ENCODE data around the gene GPC6. TPM values are rescaled to one million over a fixed set of nuclear protein-coding genes. Genes with fewer than 3 reads are reported as not detected.

The GPC6 gene
- total RNA-seq, 1 donor from 2014 or later = not detected

DNA sequence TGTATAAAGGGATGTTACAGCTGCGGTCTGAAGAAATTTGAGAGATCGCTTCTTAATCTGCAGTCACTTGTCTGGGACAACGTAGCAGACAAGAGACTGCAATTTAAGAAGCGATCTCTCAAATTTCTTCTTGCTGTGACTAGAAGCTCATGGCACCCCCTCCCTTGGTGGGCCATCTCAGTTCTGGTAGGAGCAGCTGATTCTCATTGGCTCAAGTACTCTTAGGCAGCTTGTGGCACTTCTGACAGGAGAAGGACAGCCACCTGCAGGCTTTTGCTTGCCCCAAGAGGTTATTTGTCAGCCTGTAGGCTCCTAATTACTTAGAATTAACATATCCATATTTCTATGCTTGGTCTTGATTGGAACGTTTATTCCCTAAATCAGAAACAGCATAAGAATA, 749.9 kb downstream of the GPC6 start:
- no peak overlapping the region for H3K27ac Mint-ChIP-seq
- no peaks in the 10 kb centered on the region for H3K36me3 Mint-ChIP-seq (ENCODE audit: low read depth)
- DNase-seq (ENCODE audit: low spot score) = no peak
- H3K4me3 Mint-ChIP-seq = no peak overlapping the region
- intact Hi-C loops (cut with micrococcal nuclease) = no loop called here
- no peaks in the 10 kb centered on the region for H3K4me1 Mint-ChIP-seq (ENCODE audit: low read depth)
- H3K27me3 Mint-ChIP-seq (ENCODE audit: insufficient read depth) = no peaks in the 10 kb centered on the region
- H3K9me3 Mint-ChIP-seq = no peaks in the 10 kb centered on the region

DNA sequence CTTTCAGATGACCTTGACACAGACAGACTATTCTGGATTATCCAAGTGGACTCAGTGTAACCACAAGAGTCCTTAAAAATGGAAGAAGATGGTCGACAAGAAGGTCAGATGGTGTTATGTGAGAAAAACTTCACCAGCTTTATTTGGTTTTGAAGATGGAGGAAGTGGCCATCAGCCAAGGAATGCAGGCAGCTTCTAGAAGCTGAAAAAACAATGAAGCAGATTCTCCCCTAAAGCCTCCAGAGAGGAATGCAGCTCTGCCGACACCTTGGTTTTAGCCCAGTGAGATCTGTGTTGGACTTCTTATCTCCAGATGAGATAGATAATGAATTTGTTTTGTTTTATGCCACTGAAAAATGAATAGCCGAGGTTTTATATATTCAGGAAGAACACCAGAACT, 751.4 kb downstream of the GPC6 start:
- Mint-ChIP-seq H3K4me3 (no peak overlapping the region), H3K27ac (no peak overlapping the region), H3K36me3 (ENCODE audit: low read depth) (no peaks in the 10 kb centered on the region), H3K27me3 (ENCODE audit: insufficient read depth) (no peaks in the 10 kb centered on the region), H3K9me3 (no peaks in the 10 kb centered on the region), H3K4me1 (ENCODE audit: low read depth) (no peaks in the 10 kb centered on the region)
- DNase-seq (ENCODE audit: low spot score) = no peak
- intact Hi-C loops (cut with micrococcal nuclease) = no loop called here

DNA sequence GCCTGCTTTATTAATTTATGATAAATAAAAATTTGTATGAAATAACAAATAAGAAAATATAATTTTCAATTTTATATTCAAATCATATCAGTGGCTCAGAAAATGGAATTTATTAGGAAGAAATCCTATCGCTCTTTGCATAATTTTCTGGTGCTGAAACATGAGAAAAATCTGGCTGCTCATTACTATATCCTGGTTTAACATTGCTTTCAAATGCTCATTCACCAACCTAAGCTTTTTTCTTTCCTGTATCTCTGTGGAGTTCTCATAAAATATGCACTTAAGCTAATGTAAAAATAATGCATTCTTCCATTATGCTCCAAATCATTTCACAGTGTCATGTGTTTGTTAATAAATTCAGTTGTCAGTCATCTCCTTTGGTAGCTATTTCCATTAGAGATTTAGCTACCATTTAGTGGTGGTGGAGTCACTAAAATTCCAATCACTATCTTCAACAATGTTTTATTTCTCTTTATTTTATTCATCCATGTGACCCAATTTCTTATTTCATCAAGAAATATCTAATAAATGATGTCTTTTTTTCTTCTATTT, 754.9 kb downstream of the GPC6 start:
- Mint-ChIP-seq H3K4me3 (no peak overlapping the region), H3K27ac (no peak overlapping the region), H3K27me3 (ENCODE audit: insufficient read depth) (no peaks in the 10 kb centered on the region), H3K36me3 (ENCODE audit: low read depth) (no peaks in the 10 kb centered on the region), H3K4me1 (ENCODE audit: low read depth) (no peaks in the 10 kb centered on the region), H3K9me3 (no peaks in the 10 kb centered on the region)
- no peak for DNase-seq (ENCODE audit: low spot score)
- intact Hi-C loops (cut with micrococcal nuclease) = no loop called here

- no peak for DNase-seq (ENCODE audit: low spot score)
- Mint-ChIP-seq H3K4me3 (no peak overlapping the region), H3K4me1 (ENCODE audit: low read depth) (no peaks in the 10 kb centered on the region), H3K27ac (no peak overlapping the region), H3K9me3 (no peaks in the 10 kb centered on the region), H3K36me3 (ENCODE audit: low read depth) (no peaks in the 10 kb centered on the region), H3K27me3 (ENCODE audit: insufficient read depth) (no peaks in the 10 kb centered on the region)
- intact Hi-C loops (cut with micrococcal nuclease) = no loop called here
Measured at GRCh38 chr13:93982179-93982918, 755.7 kb downstream of the GPC6 start.

GRCh38 chr13:93984052-93984451, 757.4 kb downstream of the GPC6 start:
- Mint-ChIP-seq H3K4me3 (no peak overlapping the region), H3K9me3 (no peaks in the 10 kb centered on the region), H3K4me1 (ENCODE audit: low read depth) (no peaks in the 10 kb centered on the region), H3K27ac (no peak overlapping the region), H3K27me3 (ENCODE audit: insufficient read depth) (peaks cover 2% of the 10 kb centered on the region), H3K36me3 (ENCODE audit: low read depth) (no peaks in the 10 kb centered on the region)
- DNase-seq (ENCODE audit: low spot score) = no peak
- intact Hi-C loops (cut with micrococcal nuclease) = no loop called here

DNA sequence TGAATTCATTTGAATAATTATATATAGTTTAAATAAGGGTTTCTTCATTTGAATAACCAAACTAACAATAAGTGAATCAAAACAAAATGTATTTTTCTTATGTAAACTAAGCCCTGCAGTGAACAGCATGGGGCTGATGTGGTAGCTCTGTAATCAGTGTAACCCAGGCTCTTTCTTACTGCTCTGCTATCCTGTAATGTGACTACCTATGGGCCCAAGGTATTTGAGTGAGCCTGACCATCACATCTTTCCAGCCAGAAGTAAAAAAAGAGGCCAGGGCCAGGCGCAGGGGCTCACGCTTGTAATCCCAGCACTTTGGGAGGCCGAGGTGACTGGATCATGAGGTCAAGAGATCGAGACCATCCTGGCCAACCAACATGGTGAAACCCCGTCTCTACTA, 758.3 kb downstream of the GPC6 start:
- no peaks in the 10 kb centered on the region for H3K4me1 Mint-ChIP-seq (ENCODE audit: low read depth)
- peaks cover 2% of the 10 kb centered on the region for H3K27me3 Mint-ChIP-seq (ENCODE audit: insufficient read depth)
- intact Hi-C loops (cut with micrococcal nuclease) = no loop called here
- no peak for DNase-seq (ENCODE audit: low spot score)
- no peak overlapping the region for H3K4me3 Mint-ChIP-seq
- H3K27ac Mint-ChIP-seq = no peak overlapping the region
- H3K9me3 Mint-ChIP-seq = no peaks in the 10 kb centered on the region
- H3K36me3 Mint-ChIP-seq (ENCODE audit: low read depth) = no peaks in the 10 kb centered on the region

GRCh38 chr13:93987458-93987857, 760.9 kb downstream of the GPC6 start:
- H3K27me3 Mint-ChIP-seq (ENCODE audit: insufficient read depth) = peaks cover 2% of the 10 kb centered on the region
- H3K36me3 Mint-ChIP-seq (ENCODE audit: low read depth) = no peaks in the 10 kb centered on the region
- H3K4me3 Mint-ChIP-seq = no peak overlapping the region
- no peak overlapping the region for H3K27ac Mint-ChIP-seq
- DNase-seq (ENCODE audit: low spot score) = no peak
- H3K4me1 Mint-ChIP-seq (ENCODE audit: low read depth) = no peaks in the 10 kb centered on the region
- no peaks in the 10 kb centered on the region for H3K9me3 Mint-ChIP-seq
- intact Hi-C loops (cut with micrococcal nuclease) = no loop called here

DNA sequence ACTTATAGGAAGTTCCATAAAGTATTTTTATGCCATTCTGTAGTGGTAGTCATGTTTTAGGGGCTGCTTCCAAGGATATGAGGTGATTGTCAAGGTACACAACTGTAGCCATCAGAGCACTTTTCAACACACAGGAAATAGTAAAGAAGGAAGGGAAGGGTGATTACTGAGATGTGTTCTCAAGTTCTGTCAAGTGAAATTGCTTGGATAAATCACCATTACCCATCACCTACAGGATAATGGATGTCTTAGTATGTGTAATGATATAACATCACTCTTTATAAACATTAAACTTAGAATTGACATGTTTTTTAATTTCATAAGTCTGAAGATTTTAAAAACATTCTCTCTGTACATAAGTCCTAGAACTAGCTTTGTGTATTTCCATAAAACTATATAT, 765.0 kb downstream of the GPC6 start:
- Mint-ChIP-seq H3K4me1 (ENCODE audit: low read depth) (no peaks in the 10 kb centered on the region), H3K9me3 (no peaks in the 10 kb centered on the region), H3K27ac (no peak overlapping the region), H3K27me3 (ENCODE audit: insufficient read depth) (peaks cover 2% of the 10 kb centered on the region), H3K36me3 (ENCODE audit: low read depth) (no peaks in the 10 kb centered on the region), H3K4me3 (no peak overlapping the region)
- intact Hi-C loops (cut with micrococcal nuclease) = no loop called here
- no peak for DNase-seq (ENCODE audit: low spot score)

- Mint-ChIP-seq H3K4me1 (ENCODE audit: low read depth) (no peaks in the 10 kb centered on the region), H3K9me3 (no peaks in the 10 kb centered on the region), H3K36me3 (ENCODE audit: low read depth) (no peaks in the 10 kb centered on the region), H3K27ac (no peak overlapping the region), H3K27me3 (ENCODE audit: insufficient read depth) (no peaks in the 10 kb centered on the region), H3K4me3 (no peak overlapping the region)
- DNase-seq (ENCODE audit: low spot score) = no peak
- intact Hi-C loops (cut with micrococcal nuclease) = no loop called here
Measured at GRCh38 chr13:93996481-93996880, 769.9 kb downstream of the GPC6 start.

DNA sequence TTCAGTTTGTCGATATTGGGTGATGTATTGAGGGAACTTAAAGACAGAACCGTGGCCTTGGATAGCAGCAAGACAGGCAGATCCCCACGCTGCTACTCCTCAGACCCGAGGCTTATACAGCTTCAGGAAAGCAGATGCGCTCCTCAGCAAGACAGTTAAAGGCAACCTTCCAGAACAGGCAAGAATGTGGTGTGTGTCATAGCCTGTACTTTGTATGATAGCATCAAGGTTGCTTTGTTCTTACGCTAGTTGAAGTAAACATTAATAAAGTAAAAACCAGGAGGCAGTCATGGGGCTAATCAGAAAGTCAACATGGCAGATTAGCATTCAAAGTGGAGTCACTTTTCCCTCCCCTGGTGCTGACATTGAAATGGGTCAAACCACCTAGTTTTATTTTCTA, 779.7 kb downstream of the GPC6 start:
- H3K4me3 Mint-ChIP-seq = no peak overlapping the region
- no peaks in the 10 kb centered on the region for H3K9me3 Mint-ChIP-seq
- intact Hi-C loops (cut with micrococcal nuclease) = no loop called here
- no peaks in the 10 kb centered on the region for H3K36me3 Mint-ChIP-seq (ENCODE audit: low read depth)
- no peaks in the 10 kb centered on the region for H3K27me3 Mint-ChIP-seq (ENCODE audit: insufficient read depth)
- no peak for DNase-seq (ENCODE audit: low spot score)
- H3K4me1 Mint-ChIP-seq (ENCODE audit: low read depth) = no peaks in the 10 kb centered on the region
- no peak overlapping the region for H3K27ac Mint-ChIP-seq

- no peak for DNase-seq (ENCODE audit: low spot score)
- no peaks in the 10 kb centered on the region for H3K36me3 Mint-ChIP-seq (ENCODE audit: low read depth)
- no peaks in the 10 kb centered on the region for H3K9me3 Mint-ChIP-seq
- intact Hi-C loops (cut with micrococcal nuclease) = no loop called here
- no peak overlapping the region for H3K4me3 Mint-ChIP-seq
- no peaks in the 10 kb centered on the region for H3K27me3 Mint-ChIP-seq (ENCODE audit: insufficient read depth)
- H3K4me1 Mint-ChIP-seq (ENCODE audit: low read depth) = no peaks in the 10 kb centered on the region
- H3K27ac Mint-ChIP-seq = no peak overlapping the region
Measured at GRCh38 chr13:94007072-94007471, 780.5 kb downstream of the GPC6 start.

GRCh38 chr13:94009701-94010100, 783.1 kb downstream of the GPC6 start:
- no peaks in the 10 kb centered on the region for H3K36me3 Mint-ChIP-seq (ENCODE audit: low read depth)
- intact Hi-C loops (cut with micrococcal nuclease) = no loop called here
- no peaks in the 10 kb centered on the region for H3K9me3 Mint-ChIP-seq
- H3K27me3 Mint-ChIP-seq (ENCODE audit: insufficient read depth) = no peaks in the 10 kb centered on the region
- DNase-seq (ENCODE audit: low spot score) = no peak
- H3K4me3 Mint-ChIP-seq = no peak overlapping the region
- H3K27ac Mint-ChIP-seq = no peak overlapping the region
- H3K4me1 Mint-ChIP-seq (ENCODE audit: low read depth) = no peaks in the 10 kb centered on the region

DNA sequence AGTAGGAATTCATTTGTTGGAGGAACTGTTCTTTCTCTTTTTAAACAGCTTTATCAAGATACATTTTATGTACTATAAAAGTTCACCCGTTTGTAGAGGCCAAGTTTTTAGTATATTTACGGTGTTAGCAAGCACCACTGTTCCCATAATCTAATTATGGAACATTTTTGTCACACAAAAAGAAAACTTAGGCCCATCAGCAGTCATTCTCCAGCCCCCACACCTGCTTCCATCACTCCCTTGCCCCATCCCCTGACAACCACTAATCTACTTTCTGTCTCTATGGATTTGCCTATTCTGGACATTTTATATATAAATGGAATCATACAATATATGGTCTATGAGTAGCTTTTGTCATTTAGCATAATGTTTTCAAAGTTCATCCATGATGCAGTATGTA, 787.9 kb downstream of the GPC6 start:
- intact Hi-C loops (cut with micrococcal nuclease) = no loop called here
- H3K27ac Mint-ChIP-seq = no peak overlapping the region
- H3K36me3 Mint-ChIP-seq (ENCODE audit: low read depth) = no peaks in the 10 kb centered on the region
- no peaks in the 10 kb centered on the region for H3K9me3 Mint-ChIP-seq
- H3K27me3 Mint-ChIP-seq (ENCODE audit: insufficient read depth) = no peaks in the 10 kb centered on the region
- no peaks in the 10 kb centered on the region for H3K4me1 Mint-ChIP-seq (ENCODE audit: low read depth)
- no peak overlapping the region for H3K4me3 Mint-ChIP-seq
- no peak for DNase-seq (ENCODE audit: low spot score)

GRCh38 chr13:94020426-94020825, 793.8 kb downstream of the GPC6 start:
- Mint-ChIP-seq H3K27me3 (ENCODE audit: insufficient read depth) (no peaks in the 10 kb centered on the region), H3K27ac (no peak overlapping the region), H3K4me3 (no peak overlapping the region), H3K36me3 (ENCODE audit: low read depth) (no peaks in the 10 kb centered on the region), H3K4me1 (ENCODE audit: low read depth) (no peaks in the 10 kb centered on the region), H3K9me3 (no peaks in the 10 kb centered on the region)
- DNase-seq (ENCODE audit: low spot score) = no peak
- intact Hi-C loops (cut with micrococcal nuclease) = no loop called here
